Measurements from ENCODE around the gene NCKAP5. TPM values are rescaled to one million over a fixed set of nuclear protein-coding genes. Genes with fewer than 3 reads are reported as not detected.
A peak's percentile ranks its signal among the peaks of the same experiment; 100 is the strongest.

The NCKAP5 gene
- total and polyA plus RNA-seq, 2 of the 8 experiments (the other 6 are each of a cell fraction or from before 2014, with no cell fraction given) = 0.27 to 0.86 TPM

GRCh38 chr2:133044556-133044955, 523.7 kb downstream of the NCKAP5 start:
- no peak overlapping the region for H3K4me3 ChIP-seq (ENCODE audit: extremely low read depth in 1 of 4, insufficient read depth in 2 of 4, low read depth in 3 of 4, low read length in 4 of 4)
- 90% methylated on average over 4 of the region's 4 CpGs; no CpG with 5 or more reads in 1 of the 2 experiments for WGBS, 2 experiments (ENCODE audit: extremely low coverage in 1 of 2, insufficient coverage in 1 of 2, insufficient read length in 1 of 2, insufficient replicate concordance in 2 of 2, low coverage in 1 of 2, low lambda C conversion rate in 2 of 2, missing lambda C conversion rate in 1 of 2)
- CTCF ChIA-PET (ENCODE audit: partially characterized antibody) = no interaction called here

More at GRCh38 chr2:133044556-133044955, 523.7 kb downstream of the NCKAP5 start:
- Histone ChIP-seq H3K79me1 (ENCODE audit: low read depth, low read length) (no peaks in the 10 kb centered on the region), H3K4me1 (replicated peaks in 1 of 4; ENCODE audit: control insufficient read depth in 3 of 4, insufficient read depth in 4 of 4, low read length in 3 of 4) (no peaks in the 10 kb centered on the region), H2BK5ac (ENCODE audit: low read depth, low read length) (0 out of 2 replicates have a peak overlapping the region, but pooled peaks have one; percentile 12), H3K27ac (ENCODE audit: low read depth, low read length) (no peak overlapping the region), H3K36me3 (ENCODE audit: control insufficient read depth in 2 of 4, insufficient read depth in 4 of 4, low read length in 3 of 4) (no peaks in the 10 kb centered on the region), H3K79me2 (ENCODE audit: control insufficient read depth in 1 of 2, insufficient read depth in 2 of 2, low read length in 2 of 2) (no peaks in the 10 kb centered on the region), H2BK20ac (ENCODE audit: low read length) (no peak overlapping the region; the same call in 1 of the 2 replicates), H4K20me1 (replicated peaks in 1 of 2; ENCODE audit: control insufficient read depth in 1 of 2, insufficient read depth in 2 of 2, low read length in 2 of 2) (peaks cover 0 to 2% of the 10 kb centered on the region in 2 experiments), H3K23me2 (ENCODE audit: low read depth, low read length) (no peaks in the 10 kb centered on the region), H2AFZ (ENCODE audit: low read length) (0 out of 2 replicates have a peak overlapping the region, but pooled peaks have one; percentile 13), H3K27me3 (replicated peaks in 1 of 4; ENCODE audit: control insufficient read depth in 3 of 4, extremely low read depth in 1 of 4, insufficient read depth in 3 of 4, low read length in 3 of 4) (no peaks in the 10 kb centered on the region), H3K9me3 (ENCODE audit: insufficient read depth in 2 of 2, low read depth in 1 of 2, low read length in 1 of 2) (no peaks in the 10 kb centered on the region), H2BK120ac (replicated peaks; ENCODE audit: low read depth, low read length) (no peak overlapping the region), H3K4me2 (ENCODE audit: insufficient read depth in 1 of 2, low read depth in 2 of 2, low read length in 2 of 2) (no peak overlapping the region), H2AK5ac (ENCODE audit: low read depth, low read length) (no peak overlapping the region), H3K23ac (ENCODE audit: insufficient read length) (no peak overlapping the region), H3K56ac (replicated peaks; ENCODE audit: insufficient read length, low read depth, low read length) (no peak overlapping the region), H3K18ac (ENCODE audit: extremely low read depth, low read length) (no peak overlapping the region), H2BK15ac (ENCODE audit: low read length) (no peak overlapping the region), H3K14ac (ENCODE audit: insufficient read length) (no peak overlapping the region), H3K9ac (replicated peaks in 1 of 4; ENCODE audit: extremely low read depth in 1 of 4, low read depth in 3 of 4, low read length in 3 of 4) (no peak overlapping the region), H2BK12ac (ENCODE audit: low read depth, low read length) (no peak overlapping the region), H4K91ac (replicated peaks; ENCODE audit: insufficient read length, low read length) (no peak overlapping the region), H4K5ac (ENCODE audit: insufficient read length, low read depth, low read length) (no peak overlapping the region), H3K4ac (replicated peaks; ENCODE audit: insufficient read length, low read depth, low read length) (no peak overlapping the region), H4K8ac (ENCODE audit: extremely low read depth, insufficient read depth, low read length) (no peak overlapping the region)
- POLR2A ChIA-PET (ENCODE audit: partially characterized antibody) = no interaction called here
- no peak for FAIRE-seq
- DNase-seq (ENCODE audit: low read depth in 1 of 2, low spot score in 2 of 2) = no peak
- no peak for TF ChIP-seq NRF1 (IDR thresholded peaks at IDR 0.05; ENCODE audit: low read depth, low read length)
- TF ChIP-seq JUND (IDR thresholded peaks at IDR 0.05; ENCODE audit: low read length) = no peak
- TF ChIP-seq, protein P1, sequence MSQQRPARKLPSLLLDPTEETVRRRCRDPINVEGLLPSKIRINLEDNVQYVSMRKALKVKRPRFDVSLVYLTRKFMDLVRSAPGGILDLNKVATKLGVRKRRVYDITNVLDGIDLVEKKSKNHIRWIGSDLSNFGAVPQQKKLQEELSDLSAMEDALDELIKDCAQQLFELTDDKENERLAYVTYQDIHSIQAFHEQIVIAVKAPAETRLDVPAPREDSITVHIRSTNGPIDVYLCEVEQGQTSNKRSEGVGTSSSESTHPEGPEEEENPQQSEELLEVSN (IDR thresholded peaks at IDR 0.05) = no peak
- no peak for TF ChIP-seq HDAC2 (IDR thresholded peaks at IDR 0.05; ENCODE audit: borderline replicate concordance in 1 of 2, low read depth in 2 of 2, low read length in 2 of 2)
- TF ChIP-seq SAP30 (IDR thresholded peaks at IDR 0.05; ENCODE audit: insufficient read depth, insufficient replicate concordance, low read length) = no peak
